GM23248 (cell line): Measurements from ENCODE around the gene CACFD1. TPM values are rescaled to one million over a fixed set of nuclear protein-coding genes. Genes with fewer than 3 reads are reported as not detected.

Experiments
- DNase-seq: peaks from one replicate; pipeline ENCODE4 v3.0.0-alpha.2; 2015
- H2AFZ ChIP-seq: fragments of 200-600 bp; sonication (generic); 2 replicates; pipeline ENCODE4 v1.6.1; 2016; ENCODE audit warnings: antibody characterized with exemption
- H3F3A ChIP-seq: fragments of 200-600 bp; sonication (generic); 2 replicates; pipeline ENCODE4 v1.6.1; 2016; ENCODE audit warnings: mild to moderate bottlenecking, antibody characterized with exemption, mixed run types; ENCODE audit not compliant: insufficient read depth
- H3K27ac ChIP-seq: fragments of 200-600 bp; sonication (generic); 2 replicates; pipeline ENCODE4 v1.5.1; 2016; ENCODE audit warnings: mild to moderate bottlenecking
- H3K27me3 ChIP-seq: fragments of 200-600 bp; sonication (generic); replicated peaks from 2 replicates; pipeline ENCODE4 v1.6.1; 2016; ENCODE audit warnings: mild to moderate bottlenecking; ENCODE audit not compliant: insufficient read depth
- H3K36me3 ChIP-seq: fragments of 200-600 bp; sonication (generic); 2 replicates; pipeline ENCODE4 v1.6.1; 2016; ENCODE audit warnings: low read depth, mild to moderate bottlenecking
- H3K4me1 ChIP-seq: fragments of 200-600 bp; sonication (generic); 2 replicates; pipeline ENCODE4 v1.6.1; 2016; ENCODE audit warnings: mild to moderate bottlenecking; ENCODE audit not compliant: insufficient read depth
- H3K4me2 ChIP-seq: fragments of 200-600 bp; sonication (generic); one replicate; pipeline ENCODE4 v1.6.1; 2016; ENCODE audit warnings: mild to moderate bottlenecking; ENCODE audit not compliant: unreplicated experiment
- H3K4me3 ChIP-seq: fragments of 200-600 bp; sonication (generic); 2 replicates; pipeline ENCODE4 v1.5.1; 2016; ENCODE audit warnings: mild to moderate bottlenecking
- H3K79me2 ChIP-seq: fragments of 200-600 bp; sonication (generic); 2 replicates; pipeline ENCODE4 v1.6.1; 2016; ENCODE audit warnings: mild to moderate bottlenecking; ENCODE audit not compliant: insufficient read depth
- H3K9ac ChIP-seq: fragments of 200-600 bp; sonication (generic); 2 replicates; pipeline ENCODE4 v1.6.1; 2016; ENCODE audit warnings: mild to moderate bottlenecking
- H3K9me2 ChIP-seq: fragments of 200-600 bp; sonication (generic); 2 replicates; pipeline ENCODE4 v1.6.1; 2016; ENCODE audit warnings: mixed run types, mild to moderate bottlenecking, moderate library complexity; ENCODE audit not compliant: insufficient read depth
- H3K9me3 ChIP-seq: fragments of 200-600 bp; sonication (generic); one replicate; pipeline ENCODE4 v1.6.1; 2017; ENCODE audit warnings: low read depth
- H4K20me1 ChIP-seq: fragments of 200-600 bp; sonication (generic); 2 replicates; pipeline ENCODE4 v1.6.0; 2016; ENCODE audit not compliant: insufficient read depth
- EZH2 ChIP-seq: fragments of 200-600 bp; sonication (generic); IDR thresholded peaks from 2 replicates; pipeline ENCODE4 v1.6.1; 2018; ENCODE audit warnings: antibody characterized with exemption, mild to moderate bottlenecking; ENCODE audit not compliant: insufficient read depth, poor library complexity, severe bottlenecking
- EZH2phosphoT487 ChIP-seq: fragments of 200-600 bp; sonication (generic); IDR thresholded peaks from 2 replicates; pipeline ENCODE4 v1.6.1; 2018; ENCODE audit warnings: antibody characterized with exemption, moderate library complexity, mild to moderate bottlenecking, low read depth; ENCODE audit not compliant: insufficient read depth
- WGBS, 2 experiments: methylation state at CpG; one replicate each; pipeline ENCODE4 v1.1.6; 2015 to 2017; ENCODE audit warnings: low lambda C conversion rate in 2 of 2, low coverage in 1 of 2; ENCODE audit errors: missing lambda C conversion rate in 2 of 2; 5-methylcytosine and 5-hydroxymethylcytosine counted together
- in situ Hi-C: fragments of 300-500 bp; cut with MboI; formaldehyde crosslinking; loops from 2 replicates; pipeline ENCODE4 v1.15.0; 2020
- polyA plus RNA-seq: library from polyadenylated mRNA; unstranded; fragments of >200 nt; fragmentation: Nextera tagmentation; extraction: Ambion mirVana; gene quantifications from 2 replicates; pipeline ENCODE4 v1.2.1, GENCODE V29; 2016
- total RNA-seq: library from RNA; depleted of rRNA; stranded (reverse); fragments of >200 nt; shearing (Covaris generic); gene quantifications from 2 replicates; pipeline ENCODE4 v1.2.3, GENCODE V29; 2014; rRNA removed

CACFD1 gene
- total and polyA plus RNA-seq, 2 experiments from 2014 or later: 4.7 to 7.0 TPM

- Histone ChIP-seq H3K4me1 (no peaks in the 10 kb centered on the region), H3K9ac (no peak overlapping the region), H3K4me2 (no peak overlapping the region), H3K9me2 (no peaks in the 10 kb centered on the region), H4K20me1 (no peaks in the 10 kb centered on the region), H3K27ac (no peak overlapping the region), H3K9me3 (no peaks in the 10 kb centered on the region), H3K79me2 (no peaks in the 10 kb centered on the region), H3K36me3 (no peaks in the 10 kb centered on the region), H3K27me3 (peaks cover 19% of the 10 kb centered on the region), H3F3A (no peaks in the 10 kb centered on the region), H3K4me3 (no peak overlapping the region), H2AFZ (no peak overlapping the region)
- WGBS, 2 experiments: 71 to 72% methylated on average over 5 of the region's 5 CpGs
- TF ChIP-seq EZH2 (no peak), EZH2phosphoT487 (no peak)
- no peak for DNase-seq
- in situ Hi-C loops: no loop called here
Observed at GRCh38 chr9:133518200-133518599, 58.4 kb downstream of the CACFD1 start.

DNA sequence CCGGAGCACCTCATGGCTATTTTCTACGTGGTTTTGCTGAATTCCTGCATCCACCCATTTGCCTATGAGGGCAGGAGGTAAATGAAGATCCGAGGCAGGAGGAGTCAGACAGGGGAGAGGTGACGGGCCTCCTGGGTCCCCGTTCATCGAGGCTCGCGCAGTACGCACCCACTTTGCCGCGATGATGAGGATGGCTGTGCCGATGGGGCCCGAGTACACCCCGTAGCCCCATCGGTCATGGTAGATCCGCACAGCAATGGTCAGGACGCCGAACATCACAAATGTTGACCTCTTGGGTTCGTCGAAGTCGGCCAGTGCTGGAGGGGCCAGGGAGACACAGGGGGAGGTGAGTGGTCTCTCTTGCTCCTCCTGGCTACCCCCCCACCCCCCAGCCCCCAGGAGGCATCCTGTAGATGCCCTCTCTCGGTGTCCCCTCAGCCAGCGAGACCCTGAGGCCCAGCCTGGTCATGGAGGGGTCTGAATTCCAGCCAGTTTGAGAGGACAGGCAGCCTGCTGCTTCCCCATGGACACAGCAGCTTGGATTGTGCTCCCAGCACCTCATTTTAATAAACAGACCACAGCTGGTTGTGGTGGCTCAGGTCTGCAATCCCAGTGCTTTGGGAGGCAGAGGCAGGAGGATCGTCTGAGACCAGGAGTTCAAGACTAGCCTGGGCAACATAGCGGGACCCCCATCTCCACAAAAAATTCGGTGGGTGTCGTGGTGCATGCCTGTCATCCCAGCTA lies 59.1 kb downstream of the CACFD1 start:
- in situ Hi-C loops: no loop called here
- H3K4me2 ChIP-seq: no peak overlapping the region
- H3K27me3 ChIP-seq: peaks cover 26% of the 10 kb centered on the region
- H3K27ac ChIP-seq: no peak overlapping the region
- H2AFZ ChIP-seq: no peak overlapping the region
- no peaks in the 10 kb centered on the region for H3K9me2 ChIP-seq
- H3K9me3 ChIP-seq: no peaks in the 10 kb centered on the region
- no peaks in the 10 kb centered on the region for H3K4me1 ChIP-seq
- TF ChIP-seq EZH2 (no peak), EZH2phosphoT487 (no peak)
- H3F3A ChIP-seq: no peaks in the 10 kb centered on the region
- no peaks in the 10 kb centered on the region for H4K20me1 ChIP-seq
- no peak overlapping the region for H3K9ac ChIP-seq
- H3K4me3 ChIP-seq: no peak overlapping the region
- DNase-seq: no peak
- WGBS, 2 experiments: 78 to 82% methylated on average over 21 to 27 of the region's 27 CpGs
- H3K36me3 ChIP-seq: no peaks in the 10 kb centered on the region
- no peaks in the 10 kb centered on the region for H3K79me2 ChIP-seq

GRCh38 chr9:133519693-133520092 lies 59.9 kb downstream of the CACFD1 start:
- DNase-seq: peak; percentile 52
- H3K4me2 ChIP-seq: no peak overlapping the region
- H2AFZ ChIP-seq: no peak overlapping the region
- in situ Hi-C loops: loop anchor here (10.0 kb wide), 1 partner anchor 205 kb away; no protein-coding TSS in a partner anchor
- H3K9me3 ChIP-seq: no peaks in the 10 kb centered on the region
- H3K79me2 ChIP-seq: no peaks in the 10 kb centered on the region
- no peak overlapping the region for H3K9ac ChIP-seq
- no peaks in the 10 kb centered on the region for H3K36me3 ChIP-seq
- no peak for TF ChIP-seq EZH2phosphoT487
- no peak for TF ChIP-seq EZH2
- H3K9me2 ChIP-seq: no peaks in the 10 kb centered on the region
- no peaks in the 10 kb centered on the region for H3F3A ChIP-seq
- no peaks in the 10 kb centered on the region for H4K20me1 ChIP-seq
- H3K4me1 ChIP-seq: no peaks in the 10 kb centered on the region
- no peak overlapping the region for H3K27ac ChIP-seq
- 57 to 60% methylated on average over 7 of the region's 7 CpGs for WGBS, 2 experiments
- no peak overlapping the region for H3K4me3 ChIP-seq
- peaks cover 34% of the 10 kb centered on the region for H3K27me3 ChIP-seq

- TF ChIP-seq EZH2 (no peak), EZH2phosphoT487 (no peak)
- no peaks in the 10 kb centered on the region for H3K79me2 ChIP-seq
- WGBS, 2 experiments: 68 to 72% methylated on average over 23 to 24 of the region's 24 CpGs
- no peaks in the 10 kb centered on the region for H3K9me3 ChIP-seq
- H3K4me2 ChIP-seq: no peak overlapping the region
- peaks cover 35% of the 10 kb centered on the region for H3K27me3 ChIP-seq
- H3K27ac ChIP-seq: no peak overlapping the region
- H3K9ac ChIP-seq: no peak overlapping the region
- H4K20me1 ChIP-seq: no peaks in the 10 kb centered on the region
- H2AFZ ChIP-seq: no peak overlapping the region
- no peak overlapping the region for H3K4me3 ChIP-seq
- in situ Hi-C loops: loop anchor here (10.0 kb wide), 1 partner anchor 205 kb away; no protein-coding TSS in a partner anchor
- DNase-seq: no peak
- H3K9me2 ChIP-seq: no peaks in the 10 kb centered on the region
- no peaks in the 10 kb centered on the region for H3K36me3 ChIP-seq
- no peaks in the 10 kb centered on the region for H3F3A ChIP-seq
- H3K4me1 ChIP-seq: no peaks in the 10 kb centered on the region
Observed at GRCh38 chr9:133520121-133520835, 60.5 kb downstream of the CACFD1 start.

Other genes starting within 250 kb of the CACFD1 start
- not detected in 2 replicates for gene ABO, start 184.8 kb upstream of the CACFD1 start, total RNA-seq
- gene ABO, start 184.8 kb upstream of the CACFD1 start, polyA plus RNA-seq: not detected in 2 replicates
- gene SURF6, start 123.8 kb upstream of the CACFD1 start, total RNA-seq: 10.8 and 18.2 TPM in 2 replicates
- 13.4 and 14.8 TPM in 2 replicates for gene SURF6, start 123.8 kb upstream of the CACFD1 start, polyA plus RNA-seq
- gene MED22, start 111.8 kb upstream of the CACFD1 start, total RNA-seq: 24.4 and 28.6 TPM in 2 replicates
- gene MED22, start 111.8 kb upstream of the CACFD1 start, polyA plus RNA-seq: 14.1 and 14.5 TPM in 2 replicates
- 1,262 and 1,382 TPM in 2 replicates for gene RPL7A, start 111.8 kb upstream of the CACFD1 start, total RNA-seq
- gene RPL7A, start 111.8 kb upstream of the CACFD1 start, polyA plus RNA-seq: 437 and 458 TPM in 2 replicates
- gene SURF1, start 103.5 kb upstream of the CACFD1 start, total RNA-seq: 27.7 and 29.1 TPM in 2 replicates
- 57.4 and 62.9 TPM in 2 replicates for gene SURF1, start 103.5 kb upstream of the CACFD1 start, polyA plus RNA-seq
- gene SURF2, start 103.4 kb upstream of the CACFD1 start, total RNA-seq: 6.3 and 14.8 TPM in 2 replicates
- 23.4 and 24.4 TPM in 2 replicates for gene SURF2, start 103.4 kb upstream of the CACFD1 start, polyA plus RNA-seq
- gene SURF4, start 83.9 kb upstream of the CACFD1 start, total RNA-seq: 638 and 670 TPM in 2 replicates
- gene SURF4, start 83.9 kb upstream of the CACFD1 start, polyA plus RNA-seq: 406 and 420 TPM in 2 replicates
- 0.32 and 3.4 TPM in 2 replicates for gene STKLD1, start 83.6 kb upstream of the CACFD1 start, total RNA-seq
- 0.38 and 1.5 TPM in 2 replicates for gene STKLD1, start 83.6 kb upstream of the CACFD1 start, polyA plus RNA-seq
- gene REXO4, start 42.0 kb upstream of the CACFD1 start, total RNA-seq: 17.3 and 26.9 TPM in 2 replicates
- gene REXO4, start 42.0 kb upstream of the CACFD1 start, polyA plus RNA-seq: 17.5 and 22.1 TPM in 2 replicates
- 2.1 and 2.2 TPM in 2 replicates for gene ADAMTS13, start 37.6 kb upstream of the CACFD1 start, total RNA-seq
- gene ADAMTS13, start 37.6 kb upstream of the CACFD1 start, polyA plus RNA-seq: 0.86 and 1.4 TPM in 2 replicates
- gene SLC2A6, start 19.1 kb downstream of the CACFD1 start, total RNA-seq: 10.1 and 12.0 TPM in 2 replicates
- gene SLC2A6, start 19.1 kb downstream of the CACFD1 start, polyA plus RNA-seq: 6.8 and 8.6 TPM in 2 replicates
- gene MYMK, start 65.0 kb downstream of the CACFD1 start, total RNA-seq: not detected in 2 replicates
- gene MYMK, start 65.0 kb downstream of the CACFD1 start, polyA plus RNA-seq: not detected in 2 replicates
- gene ADAMTSL2, start 74.7 kb downstream of the CACFD1 start, total RNA-seq: 0.11 TPM in 1 of 2 replicates, not detected in the other
- not detected in 2 replicates for gene ADAMTSL2, start 74.7 kb downstream of the CACFD1 start, polyA plus RNA-seq
- not detected in 2 replicates for gene FAM163B, start 149.4 kb downstream of the CACFD1 start, total RNA-seq
- not detected in 2 replicates for gene FAM163B, start 149.4 kb downstream of the CACFD1 start, polyA plus RNA-seq
- gene DBH, start 176.4 kb downstream of the CACFD1 start, total RNA-seq: not detected in 2 replicates
- gene DBH, start 176.4 kb downstream of the CACFD1 start, polyA plus RNA-seq: not detected in 2 replicates